Heart right ventricle (tissue), 16 donors: ENCODE data around the gene TMEM61. TPM values are rescaled to one million over a fixed set of nuclear protein-coding genes. Genes with fewer than 3 reads are reported as not detected.

Source experiments
- ATAC-seq, 8 donors: fragments of 200-7000 bp; cut with Tn5 transposase; one replicate each; pipeline ENCODE4 v1.9.1; 2020; ENCODE audit warnings: mild to moderate bottlenecking in 8 of 8, moderate library complexity in 8 of 8, moderate number of reproducible peaks in 1 of 8
- DNase-seq, 2 donors: peaks; one replicate each; pipeline ENCODE4 v3.0.0-alpha.2; 2020
- H3K27ac ChIP-seq, 10 donors: fragments of 200-600 bp; sonication (generic) in 2 of 10; one replicate each; pipeline versions ENCODE4 v1.5.0 to v1.8.0; 2020 to 2022; ENCODE audit warnings: mild to moderate bottlenecking in 3 of 10
- H3K27me3 ChIP-seq, 7 donors: fragments of 200-600 bp; one replicate each; pipeline ENCODE4 v1.8.0; 2021 to 2022; ENCODE audit warnings: mild to moderate bottlenecking in 2 of 7
- H3K36me3 ChIP-seq, 9 donors: fragments of 200-600 bp; sonication (generic) in 1 of 9; one replicate each; pipeline versions ENCODE4 v1.5.0 to v1.8.0; 2020 to 2022; ENCODE audit warnings: mild to moderate bottlenecking in 2 of 9
- H3K4me1 ChIP-seq, 9 donors: fragments of 200-600 bp; sonication (generic) in 1 of 9; one replicate each; pipeline versions ENCODE4 v1.5.0 to v1.8.0; 2020 to 2022; ENCODE audit warnings: mild to moderate bottlenecking in 4 of 9
- H3K4me3 ChIP-seq, 10 donors: fragments of 200-600 bp; sonication (generic) in 2 of 10; one replicate each; pipeline versions ENCODE4 v1.5.0 to v1.8.0; 2020 to 2022; ENCODE audit warnings: mild to moderate bottlenecking in 7 of 10, moderate library complexity in 2 of 10
- H3K9me3 ChIP-seq, 11 donors: fragments of 200-600 bp in 10 of 11; sonication (generic) in 2 of 11; one replicate each; pipeline versions ENCODE4 v1.5.0 to v1.8.0; 2013 to 2022; ENCODE audit warnings: mild to moderate bottlenecking in 2 of 11, control low read depth in 1 of 11, moderate library complexity in 1 of 11
- CTCF ChIP-seq, 9 donors: fragments of 200-600 bp; sonication (generic) in 2 of 9; IDR thresholded peaks; one replicate each; pipeline versions ENCODE4 v1.5.0 to v1.8.0; 2021 to 2022; ENCODE audit warnings: antibody characterized with exemption in 9 of 9, mild to moderate bottlenecking in 5 of 9, moderate library complexity in 1 of 9
- WGBS, 2 donors: extraction: QIAGEN DNeasy Blood & Tissue Kit; methylation state at CpG; one replicate each; pipeline ENCODE4 v1.1.7; 2013; ENCODE audit warnings: inconsistent platforms in 1 of 2; 5-methylcytosine and 5-hydroxymethylcytosine counted together
- intact Hi-C, 10 donors: fragments of 100-400 bp; cut with DNase I; formaldehyde crosslinking; loops; one replicate each; pipeline versions ENCODE4 v1.11.1 to v1.14.2; 2022
- polyA plus RNA-seq, 2 donors: library from polyadenylated mRNA; stranded (reverse); fragments of 200-250 nt; gene quantifications; one replicate each; pipeline ENCODE4 v1.2.3, GENCODE V29; 2013
- total RNA-seq, 10 donors: library from RNA; stranded (reverse); fragmentation: NEBNext Ultra II Directional in 3 of 10; extraction: Animal tissue kit (Norgen Biotek cat#: 25700) in 3 of 10; gene quantifications; one replicate each; pipeline versions ENCODE4 v1.2.1 to v1.2.4, GENCODE V29; 2021 to 2023
- donor health status: Arrhythmogenic right ventricular cardiomyopathy.
- donor health status: ischemic (EF 13 %, LVEDD 7.1; RV severe dilation, severe dysfunction).
- donor health status: healthy with polysubstance abuse.
- donor health status: DM: no; HTN: yes; CAD: no.
- donor health status: DM: no; HTN: no; CAD: no.
- donor health status: ischemic (EF 25% LVEDD 6.9; RV normal size, moderate dysfunction).
- donor health status: ischemic (EF 25% LVEDD 5.7; RV mildly dilated, moderate dysfunction).
- donor health status: healthy.
- donor health status: DM: yes; HTN: yes; CAD: no.
- donor health status: Ischemic cardiomyopathy.
- donor health status: ischemic (EF 35%, LVEDD 5.7; RV mildly dilated, moderate dysfunction).
- donor health status: nonischemic (EF 11% LVEDD 7.7; RV severe dilation, severe dysfunction).
- donor health status: DM: yes; HTN: yes; CAD: no.
- donor health status: PGD.
- donor health status: ischemic (EF 29% LVEDD 5.4; RV normal size, mild dysfunction).
- donor health status: nonischemic (EF 23%, LVEDD 6.1; RV moderate dilation, normal function).

Gene TMEM61
- total and polyA plus RNA-seq, 12 donors = 0.03 to 0.37 TPM; not detected in 10

- Histone ChIP-seq H3K4me1 (peaks cover 0 to 14% (median 9%) of the 10 kb centered on the region in 9 donors), H3K4me3 (no peak overlapping the region), H3K9me3 (no peaks in the 10 kb centered on the region), H3K27ac (no peak overlapping the region), H3K27me3 (peaks cover 4 to 56% (median 52%) of the 10 kb centered on the region in 7 donors), H3K36me3 (no peaks in the 10 kb centered on the region)
- no peak for TF ChIP-seq CTCF (IDR thresholded peaks at IDR 0.05)
- ATAC-seq (no peak), DNase-seq (no peak)
- intact Hi-C loops = no loop called here
- 65 to 95% methylated on average over 3 of the region's 3 CpGs for WGBS, 2 donors
Measured at GRCh38 chr1:55041613-55042012, 61.2 kb downstream of the TMEM61 start.

Other genes starting within 250 kb of the TMEM61 start
- gene PARS2, start 216.1 kb upstream of the TMEM61 start, total RNA-seq = 1 to 10 TPM; 3.7 to 5.6 (median 4.2) TPM
- 1 to 10 TPM in 1 of 2 donors, under 1 TPM in 1; 0.80 to 3.8 TPM for gene PARS2, start 216.1 kb upstream of the TMEM61 start, polyA plus RNA-seq
- 1 to 10 TPM in 1 of 10 donors, under 1 TPM in 4, not detected in 5; 0.13 to 1.0 (median 0.17) TPM for gene TTC22, start 179.3 kb upstream of the TMEM61 start, total RNA-seq
- under 1 TPM; 0.06 to 0.15 TPM for gene TTC22, start 179.3 kb upstream of the TMEM61 start, polyA plus RNA-seq
- 10 to 100 TPM; 12.6 to 36.0 (median 15.0) TPM for gene DHCR24, start 93.4 kb upstream of the TMEM61 start, total RNA-seq
- 10 to 100 TPM in 1 of 2 donors, 1 to 10 TPM in 1; 3.3 to 70.6 TPM for gene DHCR24, start 93.4 kb upstream of the TMEM61 start, polyA plus RNA-seq
- gene BSND, start 18.3 kb downstream of the TMEM61 start, total RNA-seq = not detected
- not detected for gene BSND, start 18.3 kb downstream of the TMEM61 start, polyA plus RNA-seq
- gene PCSK9, start 58.9 kb downstream of the TMEM61 start, total RNA-seq = under 1 TPM in 2 of 10 donors, not detected in 8; 0.05 to 0.07 TPM
- under 1 TPM in 1 of 2 donors, not detected in 1; under 0.01 TPM for gene PCSK9, start 58.9 kb downstream of the TMEM61 start, polyA plus RNA-seq
- 10 to 100 TPM; 31.4 to 49.7 (median 42.5) TPM for gene USP24, start 234.7 kb downstream of the TMEM61 start, total RNA-seq
- 10 to 100 TPM in 1 of 2 donors, 1 to 10 TPM in 1; 7.1 to 13.4 TPM for gene USP24, start 234.7 kb downstream of the TMEM61 start, polyA plus RNA-seq